Stimulated activated CD8-positive, alpha-beta memory T cell treated with anti-CD3 and anti-CD28 coated beads, Interleukin-15, amount 100 ng/mL, for 48 hours (primary cell): ENCODE results near the gene DUSP9.
"Not testable (repeated sequence)": the region's sequence is repeated elsewhere in the genome, so short reads cannot be mapped to it uniquely, and the experiment has no call there.

Source experiments
- DNase-seq, 2 donors: peaks; one replicate each; pipeline ENCODE4 v3.0.0-alpha.2; 2020; ENCODE audit warnings: low read depth in 2 of 2

Gene DUSP9

GRCh38 chrX:153646620-153647373 lies at the start of gene DUSP9:
Gene DUSP9 (plus strand): TSS chrX:153647203. CDS start chrX:153647954, 751 bp downstream.
- DNase-seq: no peak

- no peak for DNase-seq
Observed at GRCh38 chrX:153598541-153599191, 48.3 kb upstream of the DUSP9 start, which contains the start of gene CCNQ. Gene CCNQ (minus strand): TSS chrX:153599139. CDS start chrX:153599073, 66 bp downstream.

GRCh38 chrX:153599192-153600031 lies 47.6 kb upstream of the DUSP9 start:
- peak; percentile 85 to 87 for DNase-seq

GRCh38 chrX:153600032-153600373 lies 47.0 kb upstream of the DUSP9 start:
- DNase-seq: no peak

- no peak for DNase-seq
Observed at GRCh38 chrX:153600921-153601320, 46.1 kb upstream of the DUSP9 start.

GRCh38 chrX:153601511-153602110 lies 45.4 kb upstream of the DUSP9 start:
- DNase-seq: no peak

- DNase-seq: no peak
Observed at GRCh38 chrX:153602601-153603000, 44.4 kb upstream of the DUSP9 start.

- no peak for DNase-seq
Observed at GRCh38 chrX:153603131-153603656, 43.8 kb upstream of the DUSP9 start.

GRCh38 chrX:153604666-153605380 lies 42.2 kb upstream of the DUSP9 start:
- not testable (repeated sequence) for DNase-seq

- no peak for DNase-seq
Observed at GRCh38 chrX:153606503-153606902, 40.5 kb upstream of the DUSP9 start.

- DNase-seq: no peak
Observed at GRCh38 chrX:153608376-153608775, 38.6 kb upstream of the DUSP9 start.

GRCh38 chrX:153608806-153609205 lies 38.2 kb upstream of the DUSP9 start:
- DNase-seq: no peak

GRCh38 chrX:153609917-153610835 lies 36.8 kb upstream of the DUSP9 start:
- peak; percentile 47 to 51 for DNase-seq

GRCh38 chrX:153610836-153611213 lies 36.2 kb upstream of the DUSP9 start:
- DNase-seq: no peak

- DNase-seq: no peak
Observed at GRCh38 chrX:153611298-153612095, 35.5 kb upstream of the DUSP9 start.

GRCh38 chrX:153612413-153612812 lies 34.6 kb upstream of the DUSP9 start:
- DNase-seq: no peak

- no peak for DNase-seq
Observed at GRCh38 chrX:153614818-153615217, 32.2 kb upstream of the DUSP9 start.

- no peak for DNase-seq
Observed at GRCh38 chrX:153620576-153620975, 26.4 kb upstream of the DUSP9 start.

- DNase-seq: no peak
Observed at GRCh38 chrX:153621949-153622598, 24.9 kb upstream of the DUSP9 start.
